ENCODE results near the gene RIT1.

RIT1 gene

GRCh38 chr1:155856257-155856974 lies 54.7 kb downstream of the RIT1 start:
- no peak for DNase-seq

DNA sequence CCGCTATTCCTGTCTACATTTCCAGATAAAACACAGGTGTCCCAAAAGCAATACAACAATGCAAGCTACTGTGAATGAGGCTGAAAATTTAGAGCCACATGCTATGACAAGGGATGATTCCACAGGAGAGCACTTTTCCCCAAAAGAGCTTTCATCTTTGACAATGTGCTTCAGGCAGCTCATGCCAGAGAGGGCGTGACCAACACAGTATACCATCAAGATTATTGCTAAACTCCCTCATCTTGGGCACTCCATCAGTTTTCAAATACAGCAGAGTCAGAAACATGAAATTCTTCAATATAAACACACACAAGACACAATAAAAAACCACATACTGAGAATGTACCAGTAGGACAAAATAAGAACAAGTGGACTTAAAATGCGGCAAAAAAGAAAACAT lies 60.8 kb downstream of the RIT1 start:
- no peak for DNase-seq

GRCh38 chr1:155847823-155848529 lies 63.2 kb downstream of the RIT1 start:
- peak; percentile 10 for DNase-seq

Data from CD4-positive, alpha-beta T cell treated with Interleukin-17A for 1 hour (primary cell).